GM18502 (cell line): ENCODE results near the gene RPL6.

ENCODE experiments used
- ATAC-seq: cut with Tn5 transposase; IDR thresholded peaks from one replicate; pipeline ENCODE4 v1.9.1; 2021; ENCODE audit warnings: mild to moderate bottlenecking; ENCODE audit not compliant: unreplicated experiment, poor library complexity

RPL6 gene

GRCh38 chr12:112381406-112381882 lies 28.0 kb downstream of the RPL6 start:
- peak; percentile 52 for ATAC-seq

GRCh38 chr12:112380663-112381405 lies 28.6 kb downstream of the RPL6 start:
- ATAC-seq, result no peak

DNA sequence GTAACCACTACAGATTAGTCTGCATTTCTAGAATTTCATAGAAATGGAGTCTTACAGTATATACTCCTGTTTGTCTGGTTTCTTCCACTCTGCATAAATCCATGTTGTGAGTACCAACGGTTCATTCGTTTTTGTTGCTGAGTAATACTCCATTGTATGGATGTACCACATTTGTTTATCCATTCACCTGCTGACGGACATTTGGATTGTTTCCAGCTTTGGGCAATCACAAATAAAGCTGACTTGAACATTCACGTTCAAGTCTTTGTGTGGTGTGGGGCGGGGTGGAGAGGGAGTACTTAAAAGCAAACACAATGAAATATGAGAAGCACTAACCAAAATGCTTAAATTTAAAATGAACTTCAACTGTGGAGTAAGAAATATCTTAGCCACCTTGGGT lies 34.3 kb downstream of the RPL6 start:
- ATAC-seq, result no peak

DNA sequence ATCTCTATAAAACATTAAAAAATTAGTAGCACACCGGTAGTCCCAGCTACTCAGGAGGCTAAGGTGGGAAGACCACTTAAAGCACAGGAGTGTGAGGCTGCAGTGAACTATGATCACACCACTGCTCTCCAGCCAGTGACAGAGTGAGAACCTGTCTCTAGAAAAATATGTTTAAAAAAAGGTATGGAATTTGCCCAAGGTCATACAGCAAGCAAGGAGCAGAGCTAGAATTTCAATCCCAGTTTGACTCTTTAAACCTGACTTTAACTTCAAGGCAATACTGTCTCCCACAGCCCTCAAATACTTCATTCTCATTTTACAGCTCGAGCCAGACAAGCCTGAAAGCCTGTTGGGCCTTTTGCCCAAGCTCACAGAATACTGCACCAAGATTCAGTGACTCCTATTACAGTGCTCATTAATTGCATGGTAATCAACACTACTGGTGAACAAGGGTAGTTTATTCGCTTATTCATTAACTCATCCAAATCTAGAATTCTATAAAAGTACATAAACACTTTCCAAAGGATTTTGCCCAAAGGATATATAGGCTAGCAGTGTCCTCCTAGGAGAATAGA lies 35.2 kb downstream of the RPL6 start:
- ATAC-seq, result no peak

DNA sequence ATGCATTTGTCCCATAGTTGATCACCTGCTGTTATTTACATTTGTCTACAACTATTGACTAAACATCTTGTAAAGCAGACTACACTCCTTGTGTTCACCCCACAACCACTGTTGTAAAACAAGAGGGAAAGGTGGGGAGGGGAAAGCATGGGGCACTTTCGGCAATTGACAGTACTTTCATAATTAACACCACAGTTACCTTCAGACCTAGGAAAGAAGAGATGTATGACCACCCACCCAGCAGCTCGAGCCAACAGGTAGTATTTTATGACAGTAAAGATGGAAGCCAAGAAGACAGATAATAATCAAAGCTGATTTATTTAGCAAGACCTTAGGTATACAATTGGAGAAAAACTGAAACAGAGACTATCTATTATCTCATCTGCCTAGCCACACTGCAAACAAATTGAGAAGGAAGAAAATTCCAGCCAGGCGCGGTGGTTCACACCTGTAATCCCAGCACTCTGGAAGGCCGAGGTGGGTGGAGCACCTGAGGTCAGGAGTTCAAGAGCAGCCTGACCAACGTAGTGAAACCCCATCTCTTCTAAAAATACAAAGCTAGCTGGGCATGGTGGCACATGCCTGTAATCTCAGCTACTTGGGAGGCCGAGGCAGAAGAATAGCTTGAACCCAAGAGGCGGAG lies 38.4 kb downstream of the RPL6 start:
- ATAC-seq, result no peak

DNA sequence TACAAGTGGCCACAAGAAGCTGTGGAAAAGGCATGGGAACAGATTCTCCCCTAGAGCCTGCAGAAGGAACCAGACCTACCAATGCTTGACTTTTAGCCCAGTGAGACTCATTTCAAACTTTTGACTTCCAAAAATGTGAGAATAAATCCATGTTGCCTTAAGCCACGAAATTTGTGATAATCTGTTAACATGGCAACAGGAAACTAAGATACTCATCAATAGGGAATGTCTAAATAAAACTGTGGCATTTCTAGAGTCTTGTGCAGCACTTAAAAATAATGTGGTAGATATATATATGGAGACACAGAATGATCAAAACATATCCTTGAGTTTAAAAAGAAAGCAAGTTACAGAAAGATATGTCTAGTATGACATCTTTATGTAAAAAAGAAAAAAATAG lies 39.2 kb downstream of the RPL6 start:
- no peak for ATAC-seq

GRCh38 chr12:112368856-112369255 lies 40.5 kb downstream of the RPL6 start:
- ATAC-seq, result no peak

DNA sequence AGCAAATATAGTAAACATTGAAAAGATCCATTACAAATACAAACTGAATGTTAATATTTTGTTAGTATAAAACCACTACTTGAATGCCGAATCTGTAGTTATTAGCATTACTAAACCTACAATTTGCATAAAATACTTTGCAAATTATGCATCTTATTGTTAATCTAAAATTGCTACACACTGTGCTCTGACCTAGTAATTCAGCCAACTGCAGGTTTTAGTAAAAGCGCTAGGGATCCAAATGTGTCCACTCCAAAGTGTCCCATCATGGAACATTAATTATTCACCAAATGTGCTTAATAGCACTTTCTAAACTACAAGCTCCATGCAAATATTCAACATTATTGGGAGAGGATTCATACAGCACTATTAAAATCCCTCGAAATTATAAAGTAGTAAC lies 41.4 kb downstream of the RPL6 start:
- ATAC-seq, result no peak

- ATAC-seq, result no peak
Measured at GRCh38 chr12:112362310-112362709, 47.1 kb downstream of the RPL6 start.

GRCh38 chr12:112361271-112361670 lies 48.1 kb downstream of the RPL6 start:
- ATAC-seq, result no peak

DNA sequence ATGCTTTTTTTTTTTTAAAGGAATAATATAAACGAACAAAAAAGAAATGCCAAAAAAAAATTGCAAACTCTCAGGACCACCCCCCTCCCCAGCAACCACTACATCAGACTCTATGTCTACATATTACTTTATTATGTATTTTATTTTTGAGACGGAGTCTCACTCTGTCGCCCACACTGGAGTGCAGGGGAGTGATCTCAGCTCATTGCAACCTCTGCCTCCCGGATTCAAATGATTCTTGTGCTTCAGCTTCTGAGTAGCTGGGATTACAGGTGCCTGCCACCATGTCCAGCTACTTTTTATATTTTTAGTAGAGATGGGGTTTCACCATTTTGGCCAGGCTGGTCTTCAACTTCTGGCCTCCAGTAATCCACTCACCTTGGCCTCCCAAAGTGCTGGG lies 50.1 kb downstream of the RPL6 start:
- ATAC-seq, result no peak

DNA sequence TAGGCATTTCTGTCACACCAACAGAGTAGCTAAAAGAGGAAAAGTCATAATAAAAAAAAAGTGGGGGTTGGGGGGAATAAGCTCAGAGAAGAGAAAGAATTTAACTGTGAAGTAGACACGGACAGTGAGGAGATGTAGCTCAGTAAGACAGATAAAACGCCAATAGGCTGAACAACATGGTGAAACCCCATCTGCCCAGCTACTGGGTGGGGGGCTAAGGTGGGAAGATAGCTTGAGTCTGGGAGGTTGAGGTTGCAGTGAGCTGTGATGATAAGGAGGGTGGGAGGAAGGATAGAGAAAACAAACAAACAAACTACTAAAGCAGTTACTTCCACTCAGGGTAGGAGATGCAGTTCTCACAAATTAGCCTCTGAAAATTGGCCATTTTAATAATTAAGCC lies 52.2 kb downstream of the RPL6 start:
- ATAC-seq, result no peak
